HUDEP-2 (cell line): ENCODE data around the gene PTPN4.
"Not testable (repeated sequence)": the region's sequence is repeated elsewhere in the genome, so short reads cannot be mapped to it uniquely, and the experiment has no call there.

ENCODE experiments used
- DNase-seq, 76 experiments: peaks; one replicate each; lab custom pipeline; 2025; ENCODE audit not compliant: unreplicated experiment in 76 of 76; lab: John Stamatoyannopoulos, UW

The PTPN4 gene

GRCh38 chr2:119801989-119802388 is 42.3 kb downstream of the PTPN4 start:
- not testable (repeated sequence) for DNase-seq

- no peak for DNase-seq
Measured at GRCh38 chr2:119803101-119803500, 43.4 kb downstream of the PTPN4 start.

GRCh38 chr2:119804409-119804808 is 44.7 kb downstream of the PTPN4 start:
- DNase-seq: not testable (repeated sequence)

GRCh38 chr2:119808516-119809147 is 48.9 kb downstream of the PTPN4 start:
- no peak for DNase-seq

- no peak for DNase-seq
Measured at GRCh38 chr2:119809339-119810048, 49.8 kb downstream of the PTPN4 start.

- DNase-seq: no peak
Measured at GRCh38 chr2:119810049-119810630, 50.4 kb downstream of the PTPN4 start.

GRCh38 chr2:119814216-119814615 is 54.5 kb downstream of the PTPN4 start:
- no peak for DNase-seq

GRCh38 chr2:119818792-119819191 is 59.1 kb downstream of the PTPN4 start:
- no peak for DNase-seq

- DNase-seq: no peak
Measured at GRCh38 chr2:119819846-119820245, 60.1 kb downstream of the PTPN4 start.

- DNase-seq: no peak
Measured at GRCh38 chr2:119820275-119820674, 60.6 kb downstream of the PTPN4 start.

GRCh38 chr2:119821266-119821665 is 61.5 kb downstream of the PTPN4 start:
- no peak for DNase-seq

GRCh38 chr2:119823734-119824334 is 64.1 kb downstream of the PTPN4 start:
- peak in 26 of 76 experiments; percentile 2 to 33 (median 11) for DNase-seq

- DNase-seq: peak in 39 of 76 experiments; percentile 1 to 51 (median 24)
Measured at GRCh38 chr2:119826370-119826961, 66.7 kb downstream of the PTPN4 start.

- DNase-seq: no peak
Measured at GRCh38 chr2:119827866-119828507, 68.3 kb downstream of the PTPN4 start.

- DNase-seq: no peak
Measured at GRCh38 chr2:119836455-119837142, 76.9 kb downstream of the PTPN4 start.

GRCh38 chr2:119837350-119837749 is 77.6 kb downstream of the PTPN4 start:
- DNase-seq: no peak

GRCh38 chr2:119837759-119838158 is 78.0 kb downstream of the PTPN4 start:
- no peak for DNase-seq

GRCh38 chr2:119838179-119838578 is 78.5 kb downstream of the PTPN4 start:
- DNase-seq: no peak

GRCh38 chr2:119841550-119841949 is 81.8 kb downstream of the PTPN4 start:
- DNase-seq: no peak

GRCh38 chr2:119846021-119846420 is 86.3 kb downstream of the PTPN4 start:
- DNase-seq: no peak
